ENCODE results near the gene NME7. TPM values are rescaled to one million over a fixed set of nuclear protein-coding genes. Genes with fewer than 3 reads are reported as not detected.

NME7 gene
- total and polyA plus RNA-seq, 12 donors, result 5.5 to 18.9 (median 10.5) TPM

GRCh38 chr1:169100651-169101088 lies 266.9 kb downstream of the NME7 start:
- WGBS, 2 donors, result 73 to 75% methylated on average over 3 of the region's 3 CpGs
- intact Hi-C loops (cut with DNase I), result loop anchor here in 4 of 10 donors (2.0 to 10.0 kb wide), 7 partner anchors 62 to 486 kb away; partner anchors contain the start of gene DPT (in 1 of the 4)
- H3K27ac ChIP-seq, result no peak overlapping the region

GRCh38 chr1:169100208-169100607 lies 267.4 kb downstream of the NME7 start:
- no peaks in the 10 kb centered on the region for H3K36me3 ChIP-seq
- H3K9me3 ChIP-seq, result peaks cover 0 to 4% (median 0%) of the 10 kb centered on the region in 11 donors
- WGBS, 2 donors, result 40 to 68% methylated on average over 1 of the region's 1 CpG
- H3K27ac ChIP-seq, result no peak overlapping the region
- peaks cover 0 to 6% (median 0%) of the 10 kb centered on the region in 7 donors for H3K27me3 ChIP-seq
- H3K4me1 ChIP-seq, result peaks cover 0 to 46% (median 12%) of the 10 kb centered on the region in 9 donors
- no peak for TF ChIP-seq CTCF (IDR thresholded peaks at IDR 0.05)
- ATAC-seq, result no peak
- H3K4me3 ChIP-seq, result no peak overlapping the region
- no peak for DNase-seq
- intact Hi-C loops (cut with DNase I), result loop anchor here in 4 of 10 donors (2.0 to 10.0 kb wide), 7 partner anchors 61 to 485 kb away; partner anchors contain the start of gene DPT (in 1 of the 4)

More at GRCh38 chr1:169100651-169101088, 266.9 kb downstream of the NME7 start:
- Histone ChIP-seq H3K27me3 (peaks cover 0 to 11% (median 0%) of the 10 kb centered on the region in 7 donors), H3K4me1 (peaks cover 0 to 51% (median 13%) of the 10 kb centered on the region in 9 donors), H3K36me3 (no peaks in the 10 kb centered on the region), H3K4me3 (no peak overlapping the region), H3K9me3 (peaks cover 0 to 4% (median 0%) of the 10 kb centered on the region in 11 donors)
- no peak for TF ChIP-seq CTCF (IDR thresholded peaks at IDR 0.05)
- no peak for ATAC-seq
- no peak for DNase-seq

- Histone ChIP-seq H3K27me3 (no peaks in the 10 kb centered on the region), H3K27ac (no peak overlapping the region), H3K4me1 (peaks cover 0 to 40% (median 12%) of the 10 kb centered on the region in 9 donors), H3K4me3 (no peak overlapping the region), H3K9me3 (peaks cover 0 to 4% (median 0%) of the 10 kb centered on the region in 11 donors), H3K36me3 (no peaks in the 10 kb centered on the region)
- ATAC-seq, result no peak
- TF ChIP-seq CTCF (IDR thresholded peaks at IDR 0.05), result no peak
- 45 to 57% methylated on average over 2 of the region's 2 CpGs for WGBS, 2 donors
- DNase-seq, result no peak
- intact Hi-C loops (cut with DNase I), result no loop called here
These were observed 268.0 kb downstream of the NME7 start for GRCh38 chr1:169099561-169099960.

GRCh38 chr1:169098380-169098779 lies 269.2 kb downstream of the NME7 start:
- WGBS, 2 donors, result 78 to 83% methylated on average over 1 of the region's 1 CpG
- Histone ChIP-seq H3K4me1 (peaks cover 0 to 33% (median 12%) of the 10 kb centered on the region in 9 donors), H3K4me3 (no peak overlapping the region), H3K36me3 (no peaks in the 10 kb centered on the region), H3K27me3 (no peaks in the 10 kb centered on the region), H3K9me3 (peaks cover 0 to 4% (median 0%) of the 10 kb centered on the region in 11 donors), H3K27ac (no peak overlapping the region)
- no peak for TF ChIP-seq CTCF (IDR thresholded peaks at IDR 0.05)
- no peak for DNase-seq
- ATAC-seq, result no peak
- intact Hi-C loops (cut with DNase I), result no loop called here
